A673 (cell line): ENCODE data around the gene OVCA2. TPM values are rescaled to one million over a fixed set of nuclear protein-coding genes. Genes with fewer than 3 reads are reported as not detected.

ENCODE experiments used
- BruUV-seq: library from RNA; stranded (reverse); fragments of 400-500 nt; replicated peaks from 2 replicates; lab custom pipeline; 2021; lab: Mats Ljungman, UMichigan
- CTCF ChIA-PET: fragments of 300-600 bp; sonication (Branson Sonifier 250); formaldehyde crosslinking; loops from one replicate; lab custom pipeline; 2022; ENCODE audit warnings: antibody characterized with exemption; lab: Charles Lee
- POLR2A ChIA-PET: fragments of 300-600 bp; sonication (Branson Sonifier 250); formaldehyde crosslinking; loops from one replicate; lab custom pipeline; 2022; ENCODE audit warnings: antibody characterized with exemption; ENCODE audit not compliant: low non-redundant PET; lab: Charles Lee
- DNase-seq: peaks from one replicate; pipeline ENCODE4 v3.0.0-alpha.2; 2015; ENCODE audit warnings: low spot score
- H3K27ac ChIP-seq: fragments of 200-600 bp; sonication (generic); 2 replicates; pipeline ENCODE4 v1.5.1; 2016; ENCODE audit warnings: mixed run types, low read depth, mild to moderate bottlenecking, mixed read lengths, antibody characterized with exemption, low read length; ENCODE audit not compliant: poor library complexity, severe bottlenecking
- H3K27me3 ChIP-seq: fragments of 200-600 bp; sonication (generic); replicated peaks from 2 replicates; pipeline ENCODE4 v1.6.1; 2017; ENCODE audit warnings: mixed run types, low read depth, mild to moderate bottlenecking, mixed read lengths, antibody characterized with exemption, low read length; ENCODE audit not compliant: insufficient read depth, poor library complexity
- H3K36me3 ChIP-seq: fragments of 200-600 bp; sonication (generic); 2 replicates; pipeline ENCODE4 v1.6.1; 2016; ENCODE audit warnings: mixed run types, mild to moderate bottlenecking, mixed read lengths, antibody characterized with exemption, low read length; ENCODE audit not compliant: insufficient read depth, poor library complexity, severe bottlenecking
- H3K4me1 ChIP-seq: fragments of 200-600 bp; sonication (generic); 2 replicates; pipeline ENCODE4 v1.6.1; 2017; ENCODE audit warnings: mixed run types, mild to moderate bottlenecking, mixed read lengths, antibody characterized with exemption, low read length; ENCODE audit not compliant: insufficient read depth, poor library complexity, severe bottlenecking
- H3K4me3 ChIP-seq: fragments of 200-600 bp; sonication (generic); 2 replicates; pipeline ENCODE4 v1.5.1; 2016; ENCODE audit warnings: low read depth, mixed run types, mild to moderate bottlenecking, mixed read lengths, low read length; ENCODE audit not compliant: poor library complexity, severe bottlenecking
- H3K9me3 ChIP-seq: fragments of 200-600 bp; sonication (generic); 2 replicates; pipeline ENCODE4 v1.6.1; 2016; ENCODE audit warnings: mixed run types, low read depth, mild to moderate bottlenecking, mixed read lengths, antibody characterized with exemption, low read length; ENCODE audit not compliant: poor library complexity, severe bottlenecking
- CTCF ChIP-seq: fragments of 300-800, 200-600 bp; sonication (generic); conservative IDR thresholded peaks from 2 replicates; pipeline ENCODE4 v1.5.1; 2017; ENCODE audit warnings: low read depth, mild to moderate bottlenecking, antibody characterized with exemption, low read length, moderate library complexity, mixed read lengths
- EZH2 ChIP-seq: fragments of 200-600 bp; sonication (generic); IDR thresholded peaks from 2 replicates; pipeline ENCODE4 v1.6.1; 2017; ENCODE audit warnings: borderline replicate concordance, low read depth, mild to moderate bottlenecking, mixed read lengths, antibody characterized with exemption, low read length; ENCODE audit not compliant: poor library complexity, severe bottlenecking
- intact Hi-C: fragments of 100-400 bp; cut with micrococcal nuclease; formaldehyde crosslinking; loops from one replicate; pipeline ENCODE4 v1.10.0; 2022; ENCODE audit not compliant: unreplicated experiment
- total RNA-seq: library from RNA; stranded (reverse); gene quantifications from 2 replicates; pipeline ENCODE4 v1.2.3, GENCODE V29; 2021

OVCA2 gene
- total RNA-seq, 1 experiment from 2014 or later, result 30.7 TPM

- DNase-seq, result no peak
- TF ChIP-seq CTCF, result no peak
- no peak for TF ChIP-seq EZH2
- intact Hi-C loops, result no loop called here
- ChIA-PET POLR2A (no interaction called here), CTCF (no interaction called here)
- Histone ChIP-seq H3K9me3 (no peaks in the 10 kb centered on the region), H3K4me3 (no peak overlapping the region), H3K27ac (peak overlapping the region; percentile 62), H3K4me1 (peaks cover 17% of the 10 kb centered on the region), H3K27me3 (no peaks in the 10 kb centered on the region), H3K36me3 (peaks cover 16% of the 10 kb centered on the region)
- BruUV-seq, result no TSS peak
Observed at GRCh38 chr17:2060681-2061440, 19.0 kb downstream of the OVCA2 start.

GRCh38 chr17:2061441-2061958, 19.7 kb downstream of the OVCA2 start:
- Histone ChIP-seq H3K27ac (peak overlapping the region; percentile 62), H3K9me3 (no peaks in the 10 kb centered on the region), H3K4me1 (peaks cover 17% of the 10 kb centered on the region), H3K4me3 (no peak overlapping the region), H3K27me3 (no peaks in the 10 kb centered on the region), H3K36me3 (peaks cover 16% of the 10 kb centered on the region)
- no peak for DNase-seq
- ChIA-PET POLR2A (no interaction called here), CTCF (interaction anchor here (0.8 kb wide), 1 partner anchor 174 kb away, joined by 3 read pairs; no protein-coding TSS in a partner anchor)
- BruUV-seq, result no TSS peak
- TF ChIP-seq EZH2, result no peak
- no peak for TF ChIP-seq CTCF
- intact Hi-C loops, result no loop called here

- peaks cover 16% of the 10 kb centered on the region for H3K36me3 ChIP-seq
- H3K4me1 ChIP-seq, result peaks cover 22% of the 10 kb centered on the region
- TF ChIP-seq CTCF (no peak), EZH2 (no peak)
- no TSS peak for BruUV-seq
- intact Hi-C loops, result no loop called here
- H3K27me3 ChIP-seq, result no peaks in the 10 kb centered on the region
- peak; percentile 67 for DNase-seq
- ChIA-PET POLR2A (no interaction called here), CTCF (no interaction called here)
- no peak overlapping the region for H3K4me3 ChIP-seq
- H3K27ac ChIP-seq, result peak overlapping the region; percentile 62
- no peaks in the 10 kb centered on the region for H3K9me3 ChIP-seq
Observed at GRCh38 chr17:2062571-2063183, 20.9 kb downstream of the OVCA2 start.
